Mesothelial cell of epicardium (in vitro differentiated cells): Measurements from ENCODE around the gene SORCS3. TPM values are rescaled to one million over a fixed set of nuclear protein-coding genes. Genes with fewer than 3 reads are reported as not detected.

Experiments
- DNase-seq, 2 experiments: peaks; one replicate each; pipeline ENCODE4 v3.0.0; 2021; ENCODE audit warnings: low spot score in 2 of 2; ENCODE audit not compliant: unreplicated experiment in 2 of 2
- H3K27ac Mint-ChIP-seq: 2 replicates; pipeline ENCODE4 v1.8.0; 2021; ENCODE audit warnings: mixed read lengths
- H3K27me3 Mint-ChIP-seq: 2 replicates; pipeline ENCODE4 v1.8.0; 2021; ENCODE audit warnings: low read depth, mixed read lengths
- H3K36me3 Mint-ChIP-seq: 2 replicates; pipeline ENCODE4 v1.8.0; 2021; ENCODE audit warnings: mixed read lengths
- H3K4me1 Mint-ChIP-seq: 2 replicates; pipeline ENCODE4 v1.8.0; 2021; ENCODE audit warnings: mixed read lengths
- H3K4me3 Mint-ChIP-seq: 2 replicates; pipeline ENCODE4 v1.8.0; 2021; ENCODE audit warnings: mild to moderate bottlenecking, moderate library complexity, mixed read lengths
- H3K9me3 Mint-ChIP-seq: 2 replicates; pipeline ENCODE4 v1.8.0; 2021; ENCODE audit warnings: mixed read lengths
- CTCF ChIP-seq: fragments of 200-600 bp; sonication (generic); IDR thresholded peaks from one replicate; pipeline ENCODE4 v1.5.0; 2021; ENCODE audit warnings: antibody characterized with exemption; ENCODE audit not compliant: unreplicated experiment
- total RNA-seq: library from RNA; stranded (reverse); gene quantifications from 3 replicates; pipeline ENCODE4 v1.2.1, GENCODE V29; 2021

SORCS3 gene
- total RNA-seq, 1 donor from 2014 or later: 0.04 TPM

GRCh38 chr10:105042906-105043552 lies 401.9 kb downstream of the SORCS3 start:
- no peaks in the 10 kb centered on the region for H3K4me1 Mint-ChIP-seq
- TF ChIP-seq CTCF: no peak
- no peaks in the 10 kb centered on the region for H3K9me3 Mint-ChIP-seq
- no peak overlapping the region for H3K4me3 Mint-ChIP-seq
- H3K36me3 Mint-ChIP-seq: no peaks in the 10 kb centered on the region
- no peak for DNase-seq
- H3K27ac Mint-ChIP-seq: no peak overlapping the region
- peaks cover 19% of the 10 kb centered on the region for H3K27me3 Mint-ChIP-seq

GRCh38 chr10:105044902-105045301 lies 403.8 kb downstream of the SORCS3 start:
- peaks cover 4% of the 10 kb centered on the region for H3K9me3 Mint-ChIP-seq
- H3K4me3 Mint-ChIP-seq: no peak overlapping the region
- no peak for DNase-seq
- no peak for TF ChIP-seq CTCF
- H3K36me3 Mint-ChIP-seq: no peaks in the 10 kb centered on the region
- H3K4me1 Mint-ChIP-seq: no peaks in the 10 kb centered on the region
- H3K27ac Mint-ChIP-seq: no peak overlapping the region
- peaks cover 22% of the 10 kb centered on the region for H3K27me3 Mint-ChIP-seq

GRCh38 chr10:105056413-105056812 lies 415.3 kb downstream of the SORCS3 start:
- no peaks in the 10 kb centered on the region for H3K4me1 Mint-ChIP-seq
- peaks cover 35% of the 10 kb centered on the region for H3K27me3 Mint-ChIP-seq
- H3K4me3 Mint-ChIP-seq: no peak overlapping the region
- TF ChIP-seq CTCF: no peak
- H3K9me3 Mint-ChIP-seq: peaks cover 8% of the 10 kb centered on the region
- no peaks in the 10 kb centered on the region for H3K36me3 Mint-ChIP-seq
- no peak for DNase-seq
- no peak overlapping the region for H3K27ac Mint-ChIP-seq

GRCh38 chr10:105062951-105063350 lies 421.9 kb downstream of the SORCS3 start:
- Mint-ChIP-seq H3K27ac (no peak overlapping the region), H3K4me1 (no peaks in the 10 kb centered on the region), H3K9me3 (no peaks in the 10 kb centered on the region), H3K36me3 (no peaks in the 10 kb centered on the region), H3K27me3 (peaks cover 50% of the 10 kb centered on the region), H3K4me3 (no peak overlapping the region)
- TF ChIP-seq CTCF: no peak
- DNase-seq: no peak

GRCh38 chr10:105063796-105064195 lies 422.7 kb downstream of the SORCS3 start:
- Mint-ChIP-seq H3K4me3 (no peak overlapping the region), H3K27ac (no peak overlapping the region), H3K27me3 (peaks cover 45% of the 10 kb centered on the region), H3K9me3 (no peaks in the 10 kb centered on the region), H3K4me1 (no peaks in the 10 kb centered on the region), H3K36me3 (no peaks in the 10 kb centered on the region)
- TF ChIP-seq CTCF: no peak
- DNase-seq: no peak

GRCh38 chr10:105068497-105068896 lies 427.4 kb downstream of the SORCS3 start:
- Mint-ChIP-seq H3K27ac (no peak overlapping the region), H3K36me3 (no peaks in the 10 kb centered on the region), H3K4me3 (no peak overlapping the region), H3K27me3 (peaks cover 57% of the 10 kb centered on the region), H3K9me3 (no peaks in the 10 kb centered on the region), H3K4me1 (no peaks in the 10 kb centered on the region)
- DNase-seq: no peak
- no peak for TF ChIP-seq CTCF
